ENCODE results near the gene GABPB2. TPM values are rescaled to one million over a fixed set of nuclear protein-coding genes. Genes with fewer than 3 reads are reported as not detected.

GABPB2 gene
- total and polyA plus RNA-seq, 10 donors, result 3.0 to 22.8 (median 14.6) TPM

GRCh38 chr1:151135433-151136385 lies 65.1 kb downstream of the GABPB2 start:
- Histone ChIP-seq H3K4me1 (peaks cover 0 to 19% (median 12%) of the 10 kb centered on the region in 6 donors), H3K27ac (no peak overlapping the region), H3K27me3 (replicated peaks in 1 of 7) (no peaks in the 10 kb centered on the region), H3K4me3 (no peak overlapping the region), H3K36me3 (no peaks in the 10 kb centered on the region), H3K9me3 (no peaks in the 10 kb centered on the region)
- 87 to 97% (median 91%) methylated on average over 11 to 12 of the region's 12 CpGs for WGBS, 5 donors
- TF ChIP-seq CTCF (IDR thresholded peaks at IDR 0.05 in 8 of 11, conservative IDR thresholded peaks at IDR 0.05 in 3 of 11), result no peak
- no peak for TF ChIP-seq POLR2A (IDR thresholded peaks at IDR 0.05)
- no peak for TF ChIP-seq POLR2AphosphoS5 (IDR thresholded peaks at IDR 0.05)
- intact Hi-C loops (cut with DNase I; ENCODE audit: low total_unique reads), result no loop called here
- no peak for DNase-seq

DNA sequence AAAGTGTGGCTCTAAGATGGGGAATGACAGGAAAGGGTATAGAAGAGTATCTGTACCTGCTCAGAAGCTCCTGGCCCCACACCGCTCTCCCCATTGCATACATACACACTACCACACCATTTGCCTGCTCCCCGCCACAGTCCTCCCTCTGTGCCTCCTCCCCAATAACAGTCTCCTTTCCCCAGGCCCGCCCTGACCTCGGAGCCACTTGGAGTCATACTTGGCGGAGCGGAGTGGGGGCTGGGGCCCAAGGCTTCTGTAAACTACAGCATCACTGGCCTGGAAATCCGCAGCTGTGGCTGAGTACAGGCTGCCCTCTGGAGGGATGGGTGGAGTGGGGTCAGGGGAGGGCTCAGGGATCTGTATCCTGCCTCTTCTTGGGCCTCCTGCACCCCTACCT lies 67.2 kb downstream of the GABPB2 start:
- H3K27ac ChIP-seq, result no peak overlapping the region
- H3K9me3 ChIP-seq, result no peaks in the 10 kb centered on the region
- peaks cover 0 to 6% (median 0%) of the 10 kb centered on the region in 6 donors for H3K4me1 ChIP-seq
- DNase-seq, result no peak
- H3K27me3 ChIP-seq (replicated peaks in 1 of 7), result no peaks in the 10 kb centered on the region
- WGBS, 5 donors, result 88 to 99% (median 93%) methylated on average over 7 of the region's 7 CpGs
- intact Hi-C loops (cut with DNase I; ENCODE audit: low total_unique reads), result no loop called here
- H3K36me3 ChIP-seq, result no peaks in the 10 kb centered on the region
- TF ChIP-seq POLR2AphosphoS5 (IDR thresholded peaks at IDR 0.05) (no peak), POLR2A (IDR thresholded peaks at IDR 0.05) (no peak), CTCF (IDR thresholded peaks at IDR 0.05 in 8 of 11, conservative IDR thresholded peaks at IDR 0.05 in 3 of 11) (no peak)
- H3K4me3 ChIP-seq, result no peak overlapping the region

- Histone ChIP-seq H3K4me3 (no peak overlapping the region), H3K27ac (no peak overlapping the region), H3K4me1 (peaks cover 6 to 40% (median 20%) of the 10 kb centered on the region in 6 donors), H3K27me3 (replicated peaks in 1 of 7) (peaks cover 0 to 18% (median 8%) of the 10 kb centered on the region in 7 donors), H3K9me3 (no peaks in the 10 kb centered on the region), H3K36me3 (no peaks in the 10 kb centered on the region)
- WGBS, 5 donors, result 51 to 67% (median 62%) methylated on average over 5 of the region's 5 CpGs
- intact Hi-C loops (cut with DNase I; ENCODE audit: low total_unique reads), result no loop called here
- TF ChIP-seq POLR2AphosphoS5 (IDR thresholded peaks at IDR 0.05) (no peak), CTCF (IDR thresholded peaks at IDR 0.05 in 8 of 11, conservative IDR thresholded peaks at IDR 0.05 in 3 of 11) (no peak), POLR2A (IDR thresholded peaks at IDR 0.05) (no peak)
- no peak for DNase-seq
Observed at GRCh38 chr1:151142411-151143056, 72.0 kb downstream of the GABPB2 start.

DNA sequence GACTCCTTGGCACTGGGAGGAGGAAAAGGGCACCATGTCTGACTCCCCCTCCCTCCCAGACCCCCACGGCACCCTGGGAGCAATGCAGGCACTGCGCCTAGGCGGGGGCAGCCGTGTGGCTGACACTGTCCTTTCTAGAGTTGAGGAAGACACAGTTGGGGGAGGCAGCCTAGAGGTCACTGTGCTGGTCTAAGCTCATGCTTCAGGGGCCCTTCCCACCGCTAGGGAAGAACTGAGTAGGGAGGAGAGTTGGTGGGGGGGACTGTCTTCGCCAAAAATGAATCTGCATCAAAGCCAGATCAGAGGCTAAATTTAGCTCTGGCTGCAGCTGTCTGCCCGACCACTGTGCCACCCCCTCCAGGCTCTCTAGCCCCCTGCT lies 72.5 kb downstream of the GABPB2 start:
- intact Hi-C loops (cut with DNase I; ENCODE audit: low total_unique reads), result no loop called here
- WGBS, 5 donors, result 59 to 78% (median 69%) methylated on average over 7 of the region's 7 CpGs
- Histone ChIP-seq H3K9me3 (no peaks in the 10 kb centered on the region), H3K4me3 (no peak overlapping the region), H3K4me1 (peaks cover 6 to 42% (median 20%) of the 10 kb centered on the region in 6 donors), H3K27ac (no peak overlapping the region), H3K27me3 (replicated peaks in 1 of 7) (peaks cover 0 to 18% (median 8%) of the 10 kb centered on the region in 7 donors), H3K36me3 (no peaks in the 10 kb centered on the region)
- no peak for TF ChIP-seq POLR2AphosphoS5 (IDR thresholded peaks at IDR 0.05)
- no peak for TF ChIP-seq CTCF (IDR thresholded peaks at IDR 0.05 in 8 of 11, conservative IDR thresholded peaks at IDR 0.05 in 3 of 11)
- TF ChIP-seq POLR2A (IDR thresholded peaks at IDR 0.05), result no peak
- DNase-seq, result no peak

All from spleen (tissue), 11 donors.